Ureter (tissue), 1 donor: ENCODE results near the gene SWAP70. TPM values are rescaled to one million over a fixed set of nuclear protein-coding genes. Genes with fewer than 3 reads are reported as not detected.

Source experiments
- DNase-seq: peaks from one replicate; pipeline ENCODE4 v3.0.0-alpha.2; 2020; ENCODE audit warnings: low spot score
- total RNA-seq: library from RNA; stranded (reverse); gene quantifications from one replicate; pipeline ENCODE4 v1.2.4, GENCODE V29; 2023
- donor health status: DM: yes; HTN: yes; CAD: no.

SWAP70 gene
- total RNA-seq, 1 donor from 2014 or later, result 49.0 TPM

- DNase-seq, result no peak
Observed at GRCh38 chr11:9753021-9753420, 89.1 kb downstream of the SWAP70 start.

DNA sequence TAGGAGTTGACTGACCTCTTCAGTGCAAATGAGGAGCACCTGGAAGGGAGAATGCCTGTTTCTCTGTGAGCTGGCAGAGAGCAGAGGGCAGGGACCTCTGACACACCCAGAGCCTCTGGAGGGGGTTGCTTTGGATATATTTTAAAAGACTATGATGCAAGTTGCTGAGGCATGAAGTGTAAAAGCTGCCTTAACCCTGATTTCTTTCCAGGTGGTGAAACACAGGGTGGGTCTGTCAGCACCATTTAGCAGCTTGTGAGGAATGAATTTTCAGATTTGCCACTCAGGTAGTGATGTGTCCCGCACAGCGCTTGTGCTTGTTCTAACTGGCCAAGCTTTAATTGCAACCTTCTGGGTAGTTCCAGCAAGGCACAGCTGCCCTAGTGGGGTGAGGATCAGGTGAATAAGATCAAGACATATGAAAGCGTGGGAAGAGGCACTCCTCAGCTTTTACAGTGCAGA lies 90.2 kb downstream of the SWAP70 start:
- DNase-seq, result no peak

- no peak for DNase-seq
Observed at GRCh38 chr11:9755561-9756185, 91.8 kb downstream of the SWAP70 start.

GRCh38 chr11:9756461-9756860 lies 92.6 kb downstream of the SWAP70 start:
- DNase-seq, result no peak

GRCh38 chr11:9756878-9757277 lies 93.0 kb downstream of the SWAP70 start:
- no peak for DNase-seq

GRCh38 chr11:9757809-9758636 lies 94.1 kb downstream of the SWAP70 start:
- peak; percentile 92 for DNase-seq

DNA sequence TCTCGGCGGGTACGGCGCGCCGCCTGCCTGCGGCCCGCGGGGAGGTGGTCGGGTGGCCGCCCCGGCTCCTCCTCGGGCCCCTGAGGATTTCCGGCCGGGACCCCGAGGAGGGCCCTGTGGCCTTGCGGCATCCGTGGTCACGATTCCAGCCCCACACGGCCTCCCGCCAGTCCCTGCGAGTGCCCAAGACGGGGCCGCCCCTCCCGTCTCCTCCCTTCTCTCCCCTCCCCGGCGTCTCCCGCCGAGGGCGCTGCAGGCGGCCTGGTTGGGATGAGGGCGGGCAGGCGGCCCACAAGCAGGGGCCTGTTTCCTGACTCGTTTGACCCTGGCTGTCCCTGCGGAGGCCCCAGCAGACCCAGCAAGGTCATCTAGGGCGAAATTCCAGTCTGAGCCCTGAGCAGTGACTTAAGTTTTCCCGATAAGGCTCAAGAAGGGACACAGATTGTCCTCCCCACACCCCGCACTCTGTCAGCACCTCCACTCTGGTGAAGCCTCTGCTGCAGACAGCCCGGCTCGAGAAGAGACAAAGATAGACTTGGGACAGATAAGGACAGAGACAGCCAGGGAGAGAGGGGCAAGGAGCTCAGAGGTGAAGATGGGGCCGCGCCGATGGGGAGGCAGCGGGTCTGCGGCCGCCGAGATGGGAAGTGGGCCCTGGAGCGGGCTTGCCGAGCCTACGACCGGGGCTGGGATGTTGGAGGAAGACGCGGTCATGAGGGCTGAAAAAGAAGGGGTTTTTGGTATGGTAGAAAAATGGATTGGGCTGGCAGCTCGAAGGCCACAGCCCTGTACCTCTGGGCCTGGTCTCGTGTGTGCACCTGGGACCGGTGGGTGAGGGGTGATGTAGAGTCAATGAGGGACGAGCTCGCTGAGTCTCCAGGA lies 95.0 kb downstream of the SWAP70 start:
- DNase-seq, result peak; percentile 84

- DNase-seq, result peak; percentile 93
Observed at GRCh38 chr11:9759519-9760192, 95.8 kb downstream of the SWAP70 start.

DNA sequence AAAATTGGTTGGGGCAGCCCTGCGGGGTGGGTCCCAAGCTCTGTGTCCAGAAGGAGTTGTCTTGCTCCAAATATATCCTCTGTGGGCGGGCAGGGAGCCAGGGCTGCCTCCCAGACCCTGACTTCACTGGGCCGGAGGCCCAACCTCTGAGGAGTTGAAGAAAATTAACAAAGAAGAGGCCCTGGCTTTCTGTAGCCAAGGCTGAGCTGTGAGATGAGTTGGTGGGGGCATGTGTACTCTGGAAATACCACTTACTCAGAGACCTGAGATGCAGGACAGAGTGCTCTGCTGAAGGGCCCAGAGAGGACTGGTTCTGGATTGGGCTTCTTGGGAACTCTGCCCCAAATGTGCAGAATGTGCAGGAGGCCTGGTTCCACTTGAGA lies 96.3 kb downstream of the SWAP70 start:
- DNase-seq, result peak; percentile 90

- no peak for DNase-seq
Observed at GRCh38 chr11:9761441-9761945, 97.6 kb downstream of the SWAP70 start.

GRCh38 chr11:9762531-9762930 lies 98.7 kb downstream of the SWAP70 start:
- DNase-seq, result no peak

GRCh38 chr11:9763301-9763700 lies 99.4 kb downstream of the SWAP70 start:
- DNase-seq, result no peak

- no peak for DNase-seq
Observed at GRCh38 chr11:9765320-9766101, 101.6 kb downstream of the SWAP70 start.

GRCh38 chr11:9769621-9770020 lies 105.7 kb downstream of the SWAP70 start:
- DNase-seq, result no peak

GRCh38 chr11:9771071-9771511 lies 107.2 kb downstream of the SWAP70 start:
- DNase-seq, result no peak

GRCh38 chr11:9772218-9772617 lies 108.3 kb downstream of the SWAP70 start:
- DNase-seq, result no peak

- no peak for DNase-seq
Observed at GRCh38 chr11:9773524-9773923, 109.6 kb downstream of the SWAP70 start.

DNA sequence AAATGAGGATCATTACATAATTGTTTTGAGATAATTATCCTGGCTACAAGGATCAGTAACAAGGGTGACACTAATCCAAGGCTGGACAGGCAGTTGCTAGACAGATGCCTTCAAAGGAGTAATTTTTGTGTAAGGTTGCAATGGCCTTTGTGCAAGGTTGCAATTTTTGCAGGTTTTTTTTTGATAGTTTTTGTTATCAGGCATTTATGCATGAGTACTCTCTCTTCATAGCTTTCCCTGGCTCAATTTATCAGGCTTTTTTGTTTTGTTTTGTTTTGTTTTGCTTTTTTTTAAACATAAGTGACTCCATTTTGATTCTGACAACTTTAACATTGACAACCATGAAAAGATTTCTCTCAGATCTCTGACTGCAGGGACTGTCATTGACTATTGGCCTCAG lies 110.2 kb downstream of the SWAP70 start:
- DNase-seq, result no peak

DNA sequence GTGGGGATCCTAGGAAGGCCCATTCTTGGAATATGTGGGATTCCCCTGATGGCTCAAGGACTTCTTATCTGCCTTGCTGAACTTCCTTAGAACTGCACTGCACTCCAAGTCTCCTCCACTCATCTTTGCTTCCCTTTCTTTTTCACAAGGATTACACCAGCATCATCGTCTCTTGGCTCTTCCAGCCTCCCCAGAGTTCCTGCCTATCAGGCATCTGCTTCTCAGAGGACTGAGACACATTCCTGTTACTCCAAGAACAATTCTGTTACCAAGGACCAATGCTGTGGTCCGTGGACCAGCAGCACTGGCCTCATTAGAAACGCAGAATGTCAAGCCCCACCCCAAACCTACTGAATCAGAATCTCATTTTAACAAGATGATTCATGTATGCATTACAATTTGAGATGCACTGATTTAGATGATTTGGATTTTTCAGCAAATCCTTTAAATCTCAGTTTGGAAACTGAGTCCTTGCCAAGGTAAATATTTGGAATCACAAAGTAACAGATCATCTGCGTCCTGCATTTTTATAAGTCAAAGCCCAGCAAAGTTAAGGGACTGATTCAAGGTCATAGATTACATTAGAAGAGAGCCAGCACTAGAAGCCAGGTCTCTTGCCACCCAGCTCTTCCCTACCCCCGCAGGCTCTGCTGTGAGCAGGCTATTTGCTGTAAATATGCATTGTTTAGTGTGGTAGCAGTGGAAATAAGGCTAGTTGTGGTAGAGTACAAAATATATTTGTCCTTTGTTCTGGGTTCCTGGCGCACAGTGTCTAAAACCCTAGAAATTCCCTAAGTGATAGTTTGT lies 110.9 kb downstream of the SWAP70 start:
- no peak for DNase-seq

- no peak for DNase-seq
Observed at GRCh38 chr11:9775398-9775779, 111.5 kb downstream of the SWAP70 start.
